Loucy (cell line): Measurements from ENCODE around the gene GREB1L.

Experiments used
- H2AFZ ChIP-seq: fragments of 200-600 bp; sonication (generic); 2 replicates; pipeline ENCODE4 v1.6.0; 2016; ENCODE audit warnings: antibody characterized with exemption, mild to moderate bottlenecking, low read length, moderate library complexity
- H3F3A ChIP-seq: fragments of 200-600 bp; 2 replicates; pipeline ENCODE4 v1.6.0; 2016; ENCODE audit warnings: antibody characterized with exemption, low read depth, mild to moderate bottlenecking
- H3K27me3 ChIP-seq: fragments of 200-600 bp; sonication (generic); 2 replicates; pipeline ENCODE4 v1.6.1; 2014; ENCODE audit warnings: low read length, mild to moderate bottlenecking; ENCODE audit not compliant: insufficient read depth, poor library complexity, severe bottlenecking
- H3K36me3 ChIP-seq: fragments of 200-600 bp; sonication (generic); 2 replicates; pipeline ENCODE4 v1.6.1; 2016; ENCODE audit warnings: low read length; ENCODE audit not compliant: insufficient read depth
- H3K4me1 ChIP-seq: fragments of 200-600 bp; sonication (generic); 2 replicates; pipeline ENCODE4 v1.5.1; 2014; ENCODE audit warnings: low read length, mild to moderate bottlenecking; ENCODE audit not compliant: insufficient read depth, poor library complexity, severe bottlenecking
- H3K4me2 ChIP-seq: fragments of 200-600 bp; sonication (generic); 2 replicates; pipeline ENCODE4 v1.6.0; 2014; ENCODE audit warnings: antibody characterized with exemption, low read length, low read depth, mild to moderate bottlenecking; ENCODE audit not compliant: poor library complexity, severe bottlenecking
- H3K4me3 ChIP-seq: fragments of 200-600 bp; sonication (generic); 2 replicates; pipeline ENCODE4 v1.5.1; 2014; ENCODE audit warnings: low read length, mild to moderate bottlenecking, mixed read lengths; ENCODE audit not compliant: poor library complexity, severe bottlenecking
- H3K79me2 ChIP-seq: fragments of 200-600 bp; sonication (generic); 2 replicates; pipeline ENCODE4 v1.6.1; 2014; ENCODE audit warnings: low read length; ENCODE audit not compliant: insufficient read depth
- H3K9ac ChIP-seq: fragments of 200-600 bp; sonication (generic); 2 replicates; pipeline ENCODE4 v1.6.0; 2014; ENCODE audit warnings: mild to moderate bottlenecking, low read depth, low read length, moderate library complexity; ENCODE audit not compliant: poor library complexity, severe bottlenecking
- H3K9me2 ChIP-seq: fragments of 200-600 bp; sonication (generic); replicated peaks from 2 replicates; pipeline ENCODE4 v1.6.1; 2016; ENCODE audit warnings: low read depth, low read length, mixed read lengths
- H3K9me3 ChIP-seq: fragments of 200-600 bp; sonication (generic); 2 replicates; pipeline ENCODE4 v1.6.1; 2014; ENCODE audit warnings: mild to moderate bottlenecking, antibody characterized with exemption, low read length, low read depth; ENCODE audit not compliant: insufficient read depth
- H4K20me1 ChIP-seq: fragments of 200-600 bp; sonication (generic); 2 replicates; pipeline ENCODE4 v1.6.0; 2014; ENCODE audit warnings: antibody characterized with exemption, low read length, mild to moderate bottlenecking; ENCODE audit not compliant: insufficient read depth, poor library complexity, severe bottlenecking
- CTCF ChIP-seq: fragments of 200-600 bp; sonication (generic); conservative IDR thresholded peaks from 2 replicates; pipeline ENCODE4 v1.5.1; 2014; ENCODE audit warnings: mild to moderate bottlenecking, antibody characterized with exemption, low read length
- EZH2phosphoT487 ChIP-seq: fragments of 200-600 bp; IDR thresholded peaks from 2 replicates; pipeline ENCODE4 v1.6.1; 2018; ENCODE audit warnings: antibody characterized with exemption, mild to moderate bottlenecking, moderate library complexity, borderline replicate concordance

The GREB1L gene

GRCh38 chr18:21499997-21500396, 258.0 kb downstream of the GREB1L start:
- no peaks in the 10 kb centered on the region for H3K9me3 ChIP-seq
- H4K20me1 ChIP-seq, result no peaks in the 10 kb centered on the region
- H3K4me2 ChIP-seq, result no peak overlapping the region
- no peaks in the 10 kb centered on the region for H3K79me2 ChIP-seq
- H3K4me3 ChIP-seq, result no peak overlapping the region
- no peak overlapping the region for H2AFZ ChIP-seq
- no peaks in the 10 kb centered on the region for H3K9me2 ChIP-seq
- H3K4me1 ChIP-seq, result no peaks in the 10 kb centered on the region
- no peak overlapping the region for H3K9ac ChIP-seq
- H3F3A ChIP-seq, result no peaks in the 10 kb centered on the region
- H3K36me3 ChIP-seq, result no peaks in the 10 kb centered on the region
- H3K27me3 ChIP-seq, result no peaks in the 10 kb centered on the region
- TF ChIP-seq CTCF, result no peak
- no peak for TF ChIP-seq EZH2phosphoT487

GRCh38 chr18:21502661-21503060, 260.6 kb downstream of the GREB1L start:
- no peaks in the 10 kb centered on the region for H3K27me3 ChIP-seq
- H3K4me2 ChIP-seq, result no peak overlapping the region
- no peaks in the 10 kb centered on the region for H3K79me2 ChIP-seq
- H3K9me2 ChIP-seq, result no peaks in the 10 kb centered on the region
- H4K20me1 ChIP-seq, result no peaks in the 10 kb centered on the region
- no peak overlapping the region for H2AFZ ChIP-seq
- no peak overlapping the region for H3K4me3 ChIP-seq
- TF ChIP-seq CTCF (no peak), EZH2phosphoT487 (no peak)
- no peak overlapping the region for H3K9ac ChIP-seq
- no peaks in the 10 kb centered on the region for H3K9me3 ChIP-seq
- H3K36me3 ChIP-seq, result no peaks in the 10 kb centered on the region
- H3K4me1 ChIP-seq, result no peaks in the 10 kb centered on the region
- no peaks in the 10 kb centered on the region for H3F3A ChIP-seq

GRCh38 chr18:21507913-21508701, 266.1 kb downstream of the GREB1L start:
- Histone ChIP-seq H2AFZ (no peak overlapping the region), H3K9me2 (no peaks in the 10 kb centered on the region), H3K4me1 (no peaks in the 10 kb centered on the region), H3K36me3 (no peaks in the 10 kb centered on the region), H3K79me2 (no peaks in the 10 kb centered on the region), H4K20me1 (no peaks in the 10 kb centered on the region), H3K9me3 (no peaks in the 10 kb centered on the region), H3F3A (no peaks in the 10 kb centered on the region), H3K9ac (no peak overlapping the region), H3K4me3 (no peak overlapping the region), H3K27me3 (no peaks in the 10 kb centered on the region), H3K4me2 (no peak overlapping the region)
- TF ChIP-seq CTCF (no peak), EZH2phosphoT487 (no peak)
